HEK293T (cell line): Measurements from ENCODE around the gene LIMK1.

ENCODE experiments used
- BHLHE40 ChIP-seq: fragments of 450-650 bp; IDR thresholded peaks from 2 replicates; pipeline ENCODE4 v1.6.1; 2016; ENCODE audit warnings: mild to moderate bottlenecking, moderate library complexity, borderline replicate concordance
- FOXA1 ChIP-seq: fragments of 450-650 bp; IDR thresholded peaks from 2 replicates; pipeline ENCODE4 v1.6.1; 2016; ENCODE audit warnings: mild to moderate bottlenecking
- FOXK2 ChIP-seq: fragments of 450-650 bp; IDR thresholded peaks from 2 replicates; pipeline ENCODE4 v1.6.1; 2016; ENCODE audit warnings: mild to moderate bottlenecking
- FOXM1 ChIP-seq: fragments of 450-650 bp; IDR thresholded peaks from 2 replicates; pipeline ENCODE4 v1.6.1; 2017; ENCODE audit warnings: mild to moderate bottlenecking, borderline replicate concordance
- HDGF ChIP-seq: fragments of 450-650 bp; IDR thresholded peaks from 2 replicates; pipeline ENCODE4 v1.6.1; 2017; ENCODE audit warnings: antibody characterized with exemption, borderline replicate concordance
- LEF1 ChIP-seq: fragments of 450-650 bp; IDR thresholded peaks from 2 replicates; pipeline ENCODE4 v1.6.1; 2017; ENCODE audit warnings: mild to moderate bottlenecking, borderline replicate concordance
- NFRKB ChIP-seq: fragments of 450-650 bp; IDR thresholded peaks from 2 replicates; pipeline ENCODE4 v1.6.1; 2016; ENCODE audit warnings: mild to moderate bottlenecking, moderate library complexity
- PKNOX1 ChIP-seq: fragments of 450-650 bp; IDR thresholded peaks from 2 replicates; pipeline ENCODE4 v1.6.1; 2016
- SP1 ChIP-seq: fragments of 450-650 bp; IDR thresholded peaks from 2 replicates; pipeline ENCODE4 v1.6.1; 2017
- SUZ12 ChIP-seq: fragments of 450-650 bp; IDR thresholded peaks from 2 replicates; pipeline ENCODE4 v1.6.1; 2016; ENCODE audit warnings: mild to moderate bottlenecking

DNA sequence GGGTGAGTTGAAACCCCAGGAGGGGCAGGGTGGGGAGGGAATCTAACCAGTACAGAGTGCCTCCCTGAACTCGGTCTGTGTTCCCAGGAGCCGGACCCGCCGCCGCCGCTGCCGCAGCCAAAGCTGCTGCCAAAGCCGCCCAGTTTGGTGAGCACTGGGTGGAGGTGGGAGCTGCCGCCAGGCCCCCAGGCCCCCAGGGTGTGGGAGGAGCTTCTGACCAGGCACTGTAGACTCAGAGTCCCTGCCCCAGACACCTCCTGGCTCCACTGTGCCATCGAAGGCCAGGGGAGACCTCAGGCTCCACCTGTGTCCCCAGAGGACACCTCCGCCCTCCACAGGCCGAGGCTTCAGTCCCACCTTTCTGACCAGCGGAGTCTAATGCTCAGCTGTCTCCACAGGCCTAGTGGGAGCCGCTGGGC lies 20.4 kb upstream of the LIMK1 start:
- no peak for TF ChIP-seq HDGF
- no peak for TF ChIP-seq SP1
- TF ChIP-seq LEF1 = no peak
- TF ChIP-seq FOXK2 = no peak
- no peak for TF ChIP-seq NFRKB
- no peak for TF ChIP-seq SUZ12
- TF ChIP-seq PKNOX1 = no peak
- TF ChIP-seq FOXM1 = no peak
- no peak for TF ChIP-seq BHLHE40
- no peak for TF ChIP-seq FOXA1
